Nephron progenitor cell (in vitro differentiated cells): Measurements from ENCODE around the gene RARS2.

Source experiments
- DNase-seq: peaks from one replicate; pipeline ENCODE4 v3.0.0; 2021
- H3K27ac Mint-ChIP-seq: 2 replicates; pipeline ENCODE4 v1.8.0; 2021; ENCODE audit warnings: mild to moderate bottlenecking, moderate library complexity, mixed read lengths
- H3K27me3 Mint-ChIP-seq: 2 replicates; pipeline ENCODE4 v1.8.0; 2021; ENCODE audit warnings: mild to moderate bottlenecking, low read depth, mixed read lengths; ENCODE audit not compliant: poor library complexity
- H3K36me3 Mint-ChIP-seq: 2 replicates; pipeline ENCODE4 v1.8.0; 2021; ENCODE audit warnings: low read depth, mixed read lengths
- H3K4me1 Mint-ChIP-seq: 2 replicates; pipeline ENCODE4 v1.8.0; 2021; ENCODE audit warnings: mixed read lengths
- H3K4me3 Mint-ChIP-seq: 2 replicates; pipeline ENCODE4 v1.8.0; 2021; ENCODE audit warnings: mild to moderate bottlenecking, moderate library complexity, mixed read lengths
- H3K9me3 Mint-ChIP-seq: 2 replicates; pipeline ENCODE4 v1.8.0; 2021; ENCODE audit warnings: mild to moderate bottlenecking, moderate library complexity, mixed read lengths
- TF ChIP-seq, protein P1 (sequence below): fragments of 200-600 bp; sonication (generic); IDR thresholded peaks from 2 replicates; pipeline ENCODE4 v1.5.0; 2021; ENCODE audit warnings: antibody characterized with exemption

Gene RARS2

GRCh38 chr6:87539554-87539953 is 50.2 kb downstream of the RARS2 start:
- Mint-ChIP-seq H3K4me1 (no peaks in the 10 kb centered on the region), H3K36me3 (peaks cover 54% of the 10 kb centered on the region), H3K9me3 (peaks cover 11% of the 10 kb centered on the region), H3K27ac (peak overlapping the region; percentile 58), H3K4me3 (no peak overlapping the region), H3K27me3 (no peaks in the 10 kb centered on the region)
- DNase-seq: no peak
- TF ChIP-seq, protein P1, sequence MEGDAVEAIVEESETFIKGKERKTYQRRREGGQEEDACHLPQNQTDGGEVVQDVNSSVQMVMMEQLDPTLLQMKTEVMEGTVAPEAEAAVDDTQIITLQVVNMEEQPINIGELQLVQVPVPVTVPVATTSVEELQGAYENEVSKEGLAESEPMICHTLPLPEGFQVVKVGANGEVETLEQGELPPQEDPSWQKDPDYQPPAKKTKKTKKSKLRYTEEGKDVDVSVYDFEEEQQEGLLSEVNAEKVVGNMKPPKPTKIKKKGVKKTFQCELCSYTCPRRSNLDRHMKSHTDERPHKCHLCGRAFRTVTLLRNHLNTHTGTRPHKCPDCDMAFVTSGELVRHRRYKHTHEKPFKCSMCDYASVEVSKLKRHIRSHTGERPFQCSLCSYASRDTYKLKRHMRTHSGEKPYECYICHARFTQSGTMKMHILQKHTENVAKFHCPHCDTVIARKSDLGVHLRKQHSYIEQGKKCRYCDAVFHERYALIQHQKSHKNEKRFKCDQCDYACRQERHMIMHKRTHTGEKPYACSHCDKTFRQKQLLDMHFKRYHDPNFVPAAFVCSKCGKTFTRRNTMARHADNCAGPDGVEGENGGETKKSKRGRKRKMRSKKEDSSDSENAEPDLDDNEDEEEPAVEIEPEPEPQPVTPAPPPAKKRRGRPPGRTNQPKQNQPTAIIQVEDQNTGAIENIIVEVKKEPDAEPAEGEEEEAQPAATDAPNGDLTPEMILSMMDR: no peak

DNA sequence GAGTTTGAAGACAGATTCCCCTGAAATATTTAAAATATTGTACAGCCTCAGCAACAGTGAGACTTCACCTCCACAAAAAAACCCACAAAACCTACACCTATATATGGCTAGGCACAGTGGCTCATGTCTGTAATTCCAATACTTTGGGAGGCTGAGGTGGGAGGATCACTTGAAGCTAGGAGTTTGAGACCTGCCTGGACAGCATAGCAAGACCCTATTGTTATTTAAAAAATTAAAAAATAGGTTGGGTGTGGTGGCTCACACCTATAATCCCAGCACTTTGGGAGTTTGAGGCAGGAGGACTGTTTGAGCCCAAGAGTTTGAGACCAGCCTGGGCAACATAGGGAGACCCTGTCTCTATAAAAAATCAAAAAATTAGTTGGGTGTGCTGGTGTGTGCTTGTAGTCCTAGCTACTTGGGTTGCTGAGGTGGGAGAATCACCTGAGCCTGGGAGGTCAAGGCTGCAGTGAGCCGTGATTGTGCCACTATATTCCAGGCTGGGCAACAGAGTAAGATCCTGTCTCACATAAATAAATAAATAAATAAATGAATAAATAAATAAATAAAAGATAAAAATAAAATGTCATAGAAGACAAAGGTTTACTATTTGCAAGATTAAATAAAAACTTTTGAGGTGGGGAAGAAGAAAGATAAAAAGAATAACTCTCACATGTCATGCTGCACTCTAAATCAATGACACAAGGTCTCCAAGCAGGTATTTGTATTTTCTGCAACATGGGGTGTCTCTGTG is 51.1 kb downstream of the RARS2 start:
- TF ChIP-seq, protein P1: no peak

DNA sequence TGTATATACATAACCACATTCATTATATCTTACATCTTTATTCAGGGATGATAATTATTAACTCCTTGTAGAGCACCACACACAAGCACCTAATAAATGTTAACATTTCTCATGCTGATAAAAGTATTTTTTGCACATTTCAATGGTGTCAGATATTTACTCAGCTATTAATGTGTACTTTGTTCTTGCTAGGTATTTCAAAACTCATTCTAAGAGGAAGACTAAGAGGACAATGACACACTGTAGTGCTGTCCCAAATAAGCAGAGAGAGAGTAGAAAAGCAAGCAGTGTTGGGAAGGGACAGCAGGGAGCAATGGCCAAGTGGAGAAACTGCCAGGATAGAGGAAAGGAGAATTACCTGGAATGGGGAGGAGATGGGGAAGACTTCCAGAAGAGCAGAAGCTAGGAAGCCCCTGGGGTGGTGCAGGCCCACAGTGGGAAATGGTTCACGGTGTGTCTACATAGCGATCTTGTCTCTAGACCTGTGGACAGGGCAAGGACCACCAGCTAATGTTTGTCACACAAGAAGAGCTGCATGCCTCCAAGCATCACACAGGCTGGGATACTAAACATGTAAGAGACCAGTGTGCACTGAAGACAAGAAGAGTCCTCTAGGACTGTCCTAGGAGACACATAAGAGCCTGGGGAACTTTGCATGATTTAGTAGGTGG is 55.3 kb downstream of the RARS2 start:
- Mint-ChIP-seq H3K27me3 (no peaks in the 10 kb centered on the region), H3K4me3 (no peak overlapping the region), H3K36me3 (peaks cover 25% of the 10 kb centered on the region), H3K27ac (peak overlapping the region; percentile 2), H3K9me3 (peaks cover 3% of the 10 kb centered on the region), H3K4me1 (no peaks in the 10 kb centered on the region)
- TF ChIP-seq, protein P1: no peak
- no peak for DNase-seq

More for the DNA sequence above, 51.1 kb downstream of the RARS2 start:
- DNase-seq: no peak
- Mint-ChIP-seq H3K36me3 (peaks cover 48% of the 10 kb centered on the region), H3K4me1 (no peaks in the 10 kb centered on the region), H3K9me3 (peaks cover 11% of the 10 kb centered on the region), H3K4me3 (no peak overlapping the region), H3K27ac (no peak overlapping the region), H3K27me3 (no peaks in the 10 kb centered on the region)

DNA sequence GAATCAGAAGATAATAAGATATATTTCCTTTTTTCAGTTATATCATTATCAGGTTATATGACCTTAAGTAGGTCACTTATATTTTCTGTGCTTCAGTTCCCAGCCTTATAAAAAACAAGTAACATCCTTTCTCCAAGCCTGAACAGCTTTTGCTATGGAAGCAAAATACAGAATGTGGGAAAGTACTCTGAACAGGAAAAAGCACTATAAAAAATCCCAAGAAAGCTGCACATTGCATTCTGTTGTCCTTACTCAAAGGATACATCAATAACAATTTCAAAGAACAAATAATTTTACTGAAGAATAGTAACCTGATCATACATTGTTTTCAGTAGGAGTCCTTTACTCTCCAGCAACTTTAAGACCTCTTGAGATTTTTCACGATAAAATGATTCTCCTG is 60.6 kb downstream of the RARS2 start:
- Mint-ChIP-seq H3K27me3 (peaks cover 2% of the 10 kb centered on the region), H3K36me3 (peaks cover 41% of the 10 kb centered on the region), H3K27ac (no peak overlapping the region), H3K9me3 (no peaks in the 10 kb centered on the region), H3K4me3 (no peak overlapping the region), H3K4me1 (no peaks in the 10 kb centered on the region)
- TF ChIP-seq, protein P1: no peak
- DNase-seq: no peak

DNA sequence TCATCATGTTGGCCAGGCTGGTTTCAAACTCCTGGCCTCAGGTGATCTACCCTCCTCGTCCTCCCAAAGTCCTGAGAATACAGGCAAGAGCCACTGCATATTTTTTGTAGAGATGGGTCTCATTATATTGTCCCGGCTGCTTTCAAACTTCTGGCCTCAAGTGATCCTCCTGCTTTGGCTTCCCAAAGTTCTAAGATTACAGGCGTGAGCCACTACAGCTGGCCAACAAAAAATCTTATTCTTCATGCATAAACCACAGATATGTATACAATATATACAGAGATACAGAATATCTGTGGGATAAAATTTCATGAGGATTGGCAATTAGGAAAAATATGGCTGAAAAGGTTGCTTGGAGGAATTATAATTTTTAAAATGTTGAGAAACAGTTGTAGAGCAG is 67.1 kb downstream of the RARS2 start:
- Mint-ChIP-seq H3K27me3 (no peaks in the 10 kb centered on the region), H3K36me3 (peaks cover 56% of the 10 kb centered on the region), H3K4me1 (no peaks in the 10 kb centered on the region), H3K27ac (no peak overlapping the region), H3K4me3 (no peak overlapping the region), H3K9me3 (no peaks in the 10 kb centered on the region)
- no peak for DNase-seq
- TF ChIP-seq, protein P1: no peak
